Measurements from ENCODE around the gene DPY19L3. TPM values are rescaled to one million over a fixed set of nuclear protein-coding genes. Genes with fewer than 3 reads are reported as not detected.

Gene DPY19L3
- total RNA-seq, 1 donor from 2014 or later = 83.1 TPM

DNA sequence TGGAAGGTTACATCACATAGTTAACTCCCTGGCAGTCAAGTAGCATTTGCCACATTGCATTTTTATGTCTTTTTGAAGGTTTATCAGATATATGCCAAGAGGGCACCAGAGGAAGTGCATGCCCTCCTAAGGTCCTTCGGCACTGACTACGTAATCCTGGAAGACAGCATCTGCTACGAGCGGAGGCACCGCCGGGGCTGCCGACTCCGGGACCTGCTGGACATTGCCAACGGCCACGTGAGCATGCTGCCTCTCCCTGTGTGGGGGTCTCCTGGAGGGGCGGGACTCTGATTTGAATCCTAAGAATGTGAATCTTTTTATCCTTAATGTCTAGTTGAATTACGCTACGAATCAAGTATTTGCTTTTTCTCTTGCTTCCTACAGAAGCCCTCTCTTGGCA lies 74.8 kb downstream of the DPY19L3 start:
- H4K20me1 ChIP-seq (ENCODE audit: low read depth) = no peaks in the 10 kb centered on the region
- H3K4me2 ChIP-seq = no peak overlapping the region
- H3K36me3 ChIP-seq = peaks cover 29% of the 10 kb centered on the region
- Mint-ChIP-seq H3K4me1 (no peaks in the 10 kb centered on the region), H3K27me3 (ENCODE audit: insufficient read depth, low read depth) (no peaks in the 10 kb centered on the region), H3K36me3 (peaks cover 46% of the 10 kb centered on the region), H3K4me3 (no peak overlapping the region), H3K9me3 (no peaks in the 10 kb centered on the region), H3K27ac (no peak overlapping the region)
- H3K9me3 ChIP-seq (ENCODE audit: low read depth) = no peaks in the 10 kb centered on the region
- H3K27me3 ChIP-seq = no peaks in the 10 kb centered on the region
- no peaks in the 10 kb centered on the region for H3K79me2 ChIP-seq (ENCODE audit: low read depth)
- DNase-seq (ENCODE audit: low spot score) = no peak
- no peak overlapping the region for H3K27ac ChIP-seq
- H3K9ac ChIP-seq = no peak overlapping the region
- no peaks in the 10 kb centered on the region for H3F3A ChIP-seq (ENCODE audit: low read depth)
- no peaks in the 10 kb centered on the region for H3K4me1 ChIP-seq
- H2AFZ ChIP-seq (replicated peaks) = no peak overlapping the region
- TF ChIP-seq EZH2phosphoT487 (IDR thresholded peaks at IDR 0.05) (no peak), EZH2 (IDR thresholded peaks at IDR 0.05) (no peak)
- TF ChIP-seq, protein P1, sequence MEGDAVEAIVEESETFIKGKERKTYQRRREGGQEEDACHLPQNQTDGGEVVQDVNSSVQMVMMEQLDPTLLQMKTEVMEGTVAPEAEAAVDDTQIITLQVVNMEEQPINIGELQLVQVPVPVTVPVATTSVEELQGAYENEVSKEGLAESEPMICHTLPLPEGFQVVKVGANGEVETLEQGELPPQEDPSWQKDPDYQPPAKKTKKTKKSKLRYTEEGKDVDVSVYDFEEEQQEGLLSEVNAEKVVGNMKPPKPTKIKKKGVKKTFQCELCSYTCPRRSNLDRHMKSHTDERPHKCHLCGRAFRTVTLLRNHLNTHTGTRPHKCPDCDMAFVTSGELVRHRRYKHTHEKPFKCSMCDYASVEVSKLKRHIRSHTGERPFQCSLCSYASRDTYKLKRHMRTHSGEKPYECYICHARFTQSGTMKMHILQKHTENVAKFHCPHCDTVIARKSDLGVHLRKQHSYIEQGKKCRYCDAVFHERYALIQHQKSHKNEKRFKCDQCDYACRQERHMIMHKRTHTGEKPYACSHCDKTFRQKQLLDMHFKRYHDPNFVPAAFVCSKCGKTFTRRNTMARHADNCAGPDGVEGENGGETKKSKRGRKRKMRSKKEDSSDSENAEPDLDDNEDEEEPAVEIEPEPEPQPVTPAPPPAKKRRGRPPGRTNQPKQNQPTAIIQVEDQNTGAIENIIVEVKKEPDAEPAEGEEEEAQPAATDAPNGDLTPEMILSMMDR (IDR thresholded peaks at IDR 0.05) = no peak
- no peak overlapping the region for H3K4me3 ChIP-seq

DNA sequence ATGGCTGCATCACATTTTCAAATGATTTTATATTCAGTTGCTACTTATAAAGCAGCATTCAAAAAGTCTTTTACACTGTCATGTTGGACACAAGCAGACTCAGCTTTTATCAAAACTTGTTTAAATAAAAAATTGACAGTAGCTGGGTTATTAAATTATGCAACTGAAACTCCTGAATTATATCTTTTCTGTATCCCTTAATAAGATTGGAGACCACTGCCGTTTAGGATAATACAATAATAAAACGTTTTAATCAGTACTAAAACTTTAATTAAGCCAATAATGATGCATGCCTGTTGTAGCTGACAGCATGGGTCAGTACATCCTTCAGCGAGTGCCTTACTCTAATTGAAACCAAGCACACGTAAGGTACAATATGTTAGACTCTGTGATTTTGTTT lies 78.0 kb downstream of the DPY19L3 start:
- Mint-ChIP-seq H3K27ac (no peak overlapping the region), H3K9me3 (peaks cover 2% of the 10 kb centered on the region), H3K4me1 (no peaks in the 10 kb centered on the region), H3K27me3 (ENCODE audit: insufficient read depth, low read depth) (no peaks in the 10 kb centered on the region), H3K36me3 (peaks cover 61% of the 10 kb centered on the region), H3K4me3 (no peak overlapping the region)
- H3K36me3 ChIP-seq = peaks cover 29% of the 10 kb centered on the region
- H4K20me1 ChIP-seq (ENCODE audit: low read depth) = no peaks in the 10 kb centered on the region
- no peaks in the 10 kb centered on the region for H3F3A ChIP-seq (ENCODE audit: low read depth)
- H3K4me2 ChIP-seq = no peak overlapping the region
- no peak for DNase-seq (ENCODE audit: low spot score)
- H3K9ac ChIP-seq = no peak overlapping the region
- H3K27me3 ChIP-seq = no peaks in the 10 kb centered on the region
- H3K27ac ChIP-seq = no peak overlapping the region
- H3K4me1 ChIP-seq = no peaks in the 10 kb centered on the region
- no peaks in the 10 kb centered on the region for H3K9me3 ChIP-seq (ENCODE audit: low read depth)
- no peak overlapping the region for H3K4me3 ChIP-seq
- H2AFZ ChIP-seq (replicated peaks) = no peak overlapping the region
- TF ChIP-seq, protein P1 (IDR thresholded peaks at IDR 0.05) = no peak
- TF ChIP-seq EZH2phosphoT487 (IDR thresholded peaks at IDR 0.05) = no peak
- no peak for TF ChIP-seq EZH2 (IDR thresholded peaks at IDR 0.05)
- H3K79me2 ChIP-seq (ENCODE audit: low read depth) = no peaks in the 10 kb centered on the region

DNA sequence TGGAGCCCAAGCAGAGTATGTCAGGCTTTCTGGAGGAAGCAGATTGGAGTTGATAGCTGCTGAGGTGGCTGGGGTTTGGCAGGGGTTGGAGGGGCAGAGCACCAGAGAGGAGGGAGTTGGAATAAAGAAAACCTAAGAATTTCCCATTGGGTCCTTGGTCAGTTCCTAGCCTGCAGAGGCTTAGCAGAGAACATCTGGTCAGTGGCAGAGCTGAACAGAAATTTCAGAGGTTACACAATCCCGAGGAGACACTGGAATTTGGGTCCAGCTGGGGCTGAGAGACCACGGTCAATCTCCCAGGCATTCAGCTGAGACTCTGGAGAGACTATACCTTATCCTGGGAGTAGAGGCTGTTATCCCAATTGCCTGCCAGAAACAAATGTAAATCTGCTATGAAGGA lies 84.4 kb downstream of the DPY19L3 start:
- H3K9me3 Mint-ChIP-seq = peaks cover 6% of the 10 kb centered on the region
- no peak overlapping the region for H3K9ac ChIP-seq
- peaks cover 36% of the 10 kb centered on the region for H3K36me3 Mint-ChIP-seq
- no peak overlapping the region for H3K27ac Mint-ChIP-seq
- H3K27ac ChIP-seq = no peak overlapping the region
- peaks cover 9% of the 10 kb centered on the region for H3K36me3 ChIP-seq
- no peaks in the 10 kb centered on the region for H3K79me2 ChIP-seq (ENCODE audit: low read depth)
- no peak overlapping the region for H3K4me3 Mint-ChIP-seq
- DNase-seq (ENCODE audit: low spot score) = no peak
- no peak overlapping the region for H3K4me3 ChIP-seq
- no peak for TF ChIP-seq EZH2phosphoT487 (IDR thresholded peaks at IDR 0.05)
- TF ChIP-seq, protein P1 (IDR thresholded peaks at IDR 0.05) = no peak
- TF ChIP-seq EZH2 (IDR thresholded peaks at IDR 0.05) = no peak
- no peaks in the 10 kb centered on the region for H3K4me1 Mint-ChIP-seq
- H3K27me3 ChIP-seq = no peaks in the 10 kb centered on the region
- H2AFZ ChIP-seq (replicated peaks) = no peak overlapping the region
- no peaks in the 10 kb centered on the region for H3K9me3 ChIP-seq (ENCODE audit: low read depth)
- peaks cover 3% of the 10 kb centered on the region for H3K27me3 Mint-ChIP-seq (ENCODE audit: insufficient read depth, low read depth)
- H3F3A ChIP-seq (ENCODE audit: low read depth) = no peaks in the 10 kb centered on the region
- H3K4me1 ChIP-seq = no peaks in the 10 kb centered on the region
- no peaks in the 10 kb centered on the region for H4K20me1 ChIP-seq (ENCODE audit: low read depth)
- H3K4me2 ChIP-seq = no peak overlapping the region

Measured in neural progenitor cell (in vitro differentiated cells).